T1000 (cell line): ENCODE data around the gene AATF.
"Not testable (repeated sequence)": the region's sequence is repeated elsewhere in the genome, so short reads cannot be mapped to it uniquely, and the experiment has no call there.

Source experiments
- DNase-seq: peaks from one replicate; lab custom pipeline; 2025; ENCODE audit warnings: mixed read lengths; lab: John Stamatoyannopoulos, UW

The AATF gene

DNA sequence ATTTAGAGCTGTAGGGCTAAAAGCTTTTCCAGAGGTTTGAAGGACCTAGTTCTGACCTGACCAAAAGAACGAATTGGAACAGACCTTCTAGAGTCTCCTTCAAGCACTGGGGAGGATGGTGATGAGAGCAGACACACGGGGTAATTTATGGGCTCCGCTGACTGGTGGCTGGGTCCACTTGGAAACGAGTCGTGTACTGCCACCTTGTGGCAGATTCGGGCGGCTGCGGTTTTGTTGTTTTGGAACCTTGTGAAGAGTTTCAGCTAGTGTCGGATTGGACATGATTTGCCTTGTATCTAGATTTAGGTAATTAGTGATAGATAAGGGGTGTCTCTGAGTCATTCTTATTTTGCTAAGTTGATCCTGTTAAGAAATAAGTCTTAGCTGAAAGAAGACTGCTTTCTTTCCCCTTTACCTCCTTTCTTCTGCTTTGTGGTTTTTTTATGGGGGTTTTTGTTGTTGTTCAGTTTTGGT is 98.9 kb downstream of the AATF start:
- peak; percentile 33 for DNase-seq

DNA sequence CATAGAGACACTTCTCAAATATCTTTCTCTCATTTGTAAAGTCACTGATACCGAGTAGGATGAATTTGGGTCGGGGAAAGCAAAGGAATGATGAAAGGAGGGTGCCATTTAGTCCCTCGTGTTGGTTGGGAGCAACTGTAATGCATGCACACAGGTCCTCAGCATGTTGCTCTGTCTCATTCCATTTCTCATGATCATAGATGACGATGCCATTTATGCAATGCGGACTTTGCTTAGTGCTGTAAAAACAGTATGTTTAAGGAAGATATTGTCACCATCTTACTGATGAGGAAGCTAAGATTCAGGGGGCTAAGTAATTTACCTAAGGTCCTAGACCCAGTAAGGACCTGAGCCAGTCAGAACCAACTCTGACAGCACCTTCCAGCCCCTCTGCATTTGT is 100.1 kb downstream of the AATF start:
- no peak for DNase-seq

DNA sequence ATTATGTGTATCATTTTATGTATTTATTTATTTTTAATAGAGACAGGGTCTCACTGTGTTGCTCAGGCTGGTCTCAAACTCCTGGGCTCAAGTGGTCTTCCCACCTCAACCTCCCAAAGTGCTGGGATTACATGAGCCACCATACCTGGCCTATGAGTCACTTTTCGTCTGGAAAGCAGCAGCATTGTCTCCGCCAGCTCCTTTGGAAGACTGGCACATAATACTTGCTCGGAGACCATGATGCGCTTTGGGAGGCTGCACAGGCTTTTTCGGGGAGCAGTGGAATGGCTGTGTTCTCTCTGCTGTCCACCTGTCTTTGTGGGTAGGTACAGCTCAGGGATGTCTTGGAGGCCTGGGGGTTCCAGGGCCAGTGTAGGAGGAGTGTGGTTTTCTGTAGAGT is 102.2 kb downstream of the AATF start:
- no peak for DNase-seq

DNA sequence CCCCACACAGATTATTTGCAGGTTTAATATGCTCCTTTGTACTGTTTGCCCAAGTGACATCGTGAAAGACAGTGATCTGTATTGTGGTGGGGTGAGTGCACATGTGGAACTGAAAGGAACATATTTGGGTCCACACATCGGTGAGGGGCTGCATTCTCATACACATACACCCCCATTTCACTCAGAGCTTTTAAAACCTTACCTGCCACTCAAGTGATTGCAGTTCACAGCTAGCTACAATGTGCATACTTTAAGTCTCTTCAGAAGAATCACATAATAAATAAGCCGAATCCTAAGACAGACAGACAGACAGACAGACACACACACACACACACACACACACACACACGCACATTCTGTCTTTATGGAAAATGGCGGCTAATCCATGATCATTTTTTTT is 102.6 kb downstream of the AATF start:
- DNase-seq = no peak

DNA sequence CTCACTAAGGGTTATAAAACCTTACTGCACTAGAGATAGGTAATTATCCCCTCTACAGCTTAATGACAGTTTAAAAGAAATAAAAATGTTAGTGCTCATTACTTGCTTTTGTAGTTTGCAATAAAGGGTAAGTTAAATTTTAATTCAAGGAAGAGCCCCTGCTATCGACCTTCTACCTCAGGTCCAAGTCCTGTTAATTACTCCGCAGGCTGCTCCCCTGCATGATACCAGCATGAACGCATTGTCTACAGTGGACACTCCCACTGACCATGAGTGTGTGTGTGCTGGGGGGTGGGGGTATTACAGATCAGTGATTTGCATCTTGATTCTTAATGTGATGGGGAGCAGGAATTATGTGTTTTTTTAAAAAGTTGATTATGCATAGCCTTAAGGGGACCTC is 103.1 kb downstream of the AATF start:
- DNase-seq = no peak

DNA sequence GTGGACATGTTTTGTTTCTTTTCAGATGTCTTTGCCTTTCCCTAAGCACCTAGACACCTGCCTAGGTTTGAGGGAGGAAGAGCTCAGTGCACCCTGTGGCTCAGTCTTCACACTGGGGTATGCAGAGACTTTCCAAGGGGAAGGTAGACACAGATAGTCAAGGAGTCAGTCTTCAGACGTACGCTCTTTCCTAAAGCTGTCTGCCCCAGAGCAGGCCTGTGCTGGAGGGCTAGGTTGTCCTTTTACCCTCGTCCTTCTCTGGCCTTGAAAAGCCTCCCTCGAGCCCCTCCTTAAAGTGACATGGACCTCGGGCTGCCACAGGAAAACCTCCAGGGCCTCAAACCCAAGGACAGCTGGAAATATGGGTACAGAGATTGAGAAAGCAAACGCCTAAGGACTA is 103.7 kb downstream of the AATF start:
- no peak for DNase-seq

DNA sequence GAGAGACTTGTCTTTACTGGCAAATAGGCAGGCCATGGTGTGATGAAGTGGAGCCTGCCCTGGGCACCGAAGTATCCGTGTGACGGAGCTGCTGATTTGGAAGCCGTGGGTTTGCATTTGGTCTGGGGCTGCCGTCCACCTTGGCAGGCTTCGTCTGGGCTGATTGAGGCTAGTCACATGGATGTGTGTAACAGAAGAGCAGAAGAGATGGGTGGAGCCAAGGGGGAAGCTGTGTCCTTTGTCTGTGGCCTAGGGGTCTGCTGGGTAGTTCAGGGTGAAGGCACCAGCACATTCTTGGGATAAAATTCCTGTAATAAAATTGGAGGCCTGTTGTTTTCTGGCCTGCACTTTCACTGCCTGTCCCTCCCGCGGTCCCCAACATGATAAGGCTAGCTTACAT is 106.1 kb downstream of the AATF start:
- no peak for DNase-seq

DNA sequence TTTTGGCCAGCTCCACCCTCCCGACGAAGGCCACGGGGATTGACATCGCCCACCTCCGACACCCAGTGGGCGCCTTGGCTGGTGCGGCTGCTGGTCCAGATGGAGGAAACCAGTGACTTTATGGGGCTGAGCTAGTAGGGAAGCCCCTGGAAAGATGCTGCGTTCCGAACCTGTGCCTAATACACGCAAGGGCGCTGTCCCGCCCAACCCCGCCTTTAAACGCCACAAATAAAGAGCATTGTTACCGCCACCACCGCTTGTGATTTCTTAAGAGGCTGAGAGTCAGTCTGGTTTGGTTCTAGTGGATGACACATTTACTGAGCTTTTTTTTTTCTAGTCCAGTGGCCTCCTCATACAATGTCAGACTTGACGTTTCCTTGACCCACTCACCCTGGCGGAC is 107.9 kb downstream of the AATF start:
- no peak for DNase-seq

DNA sequence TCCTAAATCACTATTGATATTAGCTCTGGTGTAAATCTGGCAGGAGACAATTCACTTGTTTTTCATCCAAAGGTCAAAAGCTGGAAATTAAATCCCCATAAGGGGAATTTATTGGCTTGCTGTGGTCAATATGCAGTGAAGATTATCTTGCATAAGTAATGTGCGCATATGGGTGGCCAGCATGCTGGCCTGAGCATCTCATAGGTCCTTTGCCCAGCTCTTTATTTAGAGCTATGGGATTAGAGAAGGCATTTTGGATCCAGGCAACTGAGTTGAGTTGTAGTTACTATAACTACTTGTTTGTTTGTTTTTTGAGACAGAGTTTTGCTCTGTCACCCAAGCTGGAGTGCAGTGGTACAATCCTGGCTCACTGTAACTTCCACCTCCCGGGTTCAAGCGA is 110.7 kb downstream of the AATF start:
- DNase-seq = no peak

DNA sequence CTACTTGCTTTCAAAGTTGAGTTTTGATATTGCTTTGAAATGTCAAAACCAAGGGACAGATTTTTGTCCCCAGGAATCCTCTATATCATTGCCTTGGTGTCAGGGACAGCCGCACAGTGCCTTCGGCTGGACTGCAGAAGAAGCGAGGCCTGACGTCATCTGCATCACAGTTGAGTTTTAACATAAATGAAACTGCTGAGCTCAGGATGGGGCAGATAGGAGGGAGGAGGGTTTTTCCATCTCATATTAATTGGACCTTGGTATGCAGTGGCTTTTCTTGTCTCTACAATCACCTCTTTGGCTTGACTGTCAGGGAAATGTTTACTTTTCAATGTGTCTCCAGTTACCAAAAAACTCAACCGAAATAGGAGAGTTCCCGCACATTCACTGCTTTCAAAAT is 111.3 kb downstream of the AATF start:
- DNase-seq = no peak

DNA sequence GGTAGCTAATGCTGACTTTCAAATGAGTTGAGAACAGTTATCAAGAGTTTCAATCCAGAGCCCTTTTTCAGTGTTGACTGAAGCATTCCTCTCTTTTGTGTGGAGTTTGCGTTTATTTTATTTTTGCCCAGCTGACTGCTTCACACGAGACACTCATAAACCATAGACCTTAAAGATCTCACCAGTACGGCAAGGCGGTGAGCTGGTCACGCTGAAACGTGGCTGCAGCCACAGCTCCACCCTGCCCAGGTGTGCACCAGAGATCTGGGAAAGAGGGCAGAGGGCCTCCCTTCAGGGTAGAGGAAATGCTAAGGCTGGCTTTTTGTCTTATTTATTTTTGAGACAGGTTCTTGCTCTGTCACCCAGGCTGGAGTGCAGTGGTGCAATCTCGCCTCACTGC is 112.2 kb downstream of the AATF start:
- DNase-seq = no peak

DNA sequence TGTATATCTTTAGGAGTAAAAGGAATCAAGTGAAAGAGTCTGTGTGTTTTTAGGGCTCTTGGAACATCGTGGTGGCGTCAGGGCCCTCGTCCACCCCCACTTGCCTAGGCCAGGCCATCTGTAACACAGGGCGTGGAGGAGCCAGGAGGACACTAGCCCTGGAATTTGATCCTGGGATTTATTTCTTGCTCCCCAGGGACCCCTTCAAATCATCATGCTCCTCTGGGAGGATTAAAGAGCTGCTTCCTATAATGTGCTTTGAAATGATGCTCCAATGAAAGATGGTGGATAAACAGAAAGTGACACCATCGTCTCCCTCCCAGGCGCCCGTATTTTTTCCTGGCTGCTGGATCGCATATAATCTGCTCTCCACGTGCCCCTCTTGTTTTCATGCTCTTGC is 113.3 kb downstream of the AATF start:
- no peak for DNase-seq

DNA sequence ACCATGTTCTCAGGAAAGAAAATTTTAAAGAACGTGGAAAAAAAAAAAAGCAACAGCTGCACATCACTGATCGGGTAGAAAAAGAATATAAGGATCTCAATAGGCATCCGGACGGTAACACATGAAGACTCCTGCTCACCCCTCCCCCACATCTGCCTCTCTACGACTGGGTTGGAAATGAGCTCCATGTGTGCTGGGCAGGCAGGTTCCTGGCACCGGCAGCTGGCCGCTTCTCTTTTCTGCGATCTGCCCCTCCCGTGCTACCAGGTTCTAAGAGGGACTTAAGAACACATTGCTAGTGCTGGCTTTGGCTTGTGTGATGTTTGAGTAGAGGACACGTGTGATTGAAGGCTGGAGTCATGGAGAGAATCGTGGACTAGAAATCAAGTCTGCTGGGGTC is 115.5 kb downstream of the AATF start:
- DNase-seq = no peak

DNA sequence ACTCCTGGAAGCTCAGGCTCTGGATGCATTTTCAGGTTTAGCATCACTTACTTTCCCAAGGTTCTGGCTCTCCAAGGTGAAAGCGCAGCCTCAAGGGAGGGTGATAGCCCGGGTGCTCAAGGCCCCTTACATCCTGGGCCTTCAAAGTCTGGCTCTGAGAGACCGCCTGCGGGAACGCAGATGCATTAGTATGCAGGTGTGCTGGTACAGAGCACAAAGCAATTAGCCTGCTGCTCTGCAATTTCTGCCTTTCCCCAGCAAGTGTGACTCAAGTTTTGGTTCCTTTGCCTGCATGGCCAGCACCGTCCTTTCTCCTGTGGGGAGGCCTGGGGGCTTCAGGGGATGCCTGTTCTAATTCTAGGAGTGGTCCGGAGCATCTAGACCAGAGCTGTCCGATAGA is 116.2 kb downstream of the AATF start:
- DNase-seq = no peak

DNA sequence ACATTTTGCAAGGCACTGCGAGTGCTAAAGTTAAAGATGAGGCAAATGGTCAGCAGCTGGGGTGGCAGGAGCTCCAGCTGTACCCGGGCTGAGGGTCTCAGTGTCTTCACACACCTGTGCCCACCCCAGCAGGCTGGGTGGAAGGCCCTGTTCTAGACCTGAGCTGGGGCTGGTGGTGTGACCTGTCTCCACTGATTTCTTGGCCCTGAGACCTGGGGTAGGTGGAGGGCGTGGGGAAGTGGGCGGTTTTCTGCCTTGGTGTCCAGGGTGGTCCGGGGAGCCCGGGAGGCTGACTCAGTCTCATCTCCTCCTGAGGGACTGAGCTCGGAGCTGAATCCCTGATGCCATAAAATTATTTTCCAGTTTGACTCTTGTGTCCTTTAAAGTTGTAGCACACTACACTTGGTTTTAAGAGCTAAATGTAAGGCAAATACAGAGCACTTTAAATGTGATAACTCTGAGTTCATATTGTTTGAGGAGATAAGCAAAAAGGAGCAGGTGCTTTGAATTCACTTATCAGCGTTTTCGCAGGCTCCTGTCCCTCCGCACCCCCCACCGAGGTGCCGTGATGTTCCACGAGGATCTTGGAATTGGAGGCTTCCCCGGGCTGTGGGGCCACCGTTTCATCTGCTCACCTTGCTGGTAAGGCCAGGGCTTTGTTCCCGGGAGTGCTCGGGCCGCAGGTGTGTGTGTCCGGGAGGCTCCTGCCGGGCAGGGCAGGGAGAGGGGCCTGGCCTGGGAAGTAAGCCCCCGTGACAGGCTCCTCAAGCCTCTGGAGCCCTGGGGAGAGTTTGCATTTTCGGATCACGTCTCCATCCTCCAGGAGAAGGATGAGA is 117.0 kb downstream of the AATF start:
- DNase-seq = no peak

DNA sequence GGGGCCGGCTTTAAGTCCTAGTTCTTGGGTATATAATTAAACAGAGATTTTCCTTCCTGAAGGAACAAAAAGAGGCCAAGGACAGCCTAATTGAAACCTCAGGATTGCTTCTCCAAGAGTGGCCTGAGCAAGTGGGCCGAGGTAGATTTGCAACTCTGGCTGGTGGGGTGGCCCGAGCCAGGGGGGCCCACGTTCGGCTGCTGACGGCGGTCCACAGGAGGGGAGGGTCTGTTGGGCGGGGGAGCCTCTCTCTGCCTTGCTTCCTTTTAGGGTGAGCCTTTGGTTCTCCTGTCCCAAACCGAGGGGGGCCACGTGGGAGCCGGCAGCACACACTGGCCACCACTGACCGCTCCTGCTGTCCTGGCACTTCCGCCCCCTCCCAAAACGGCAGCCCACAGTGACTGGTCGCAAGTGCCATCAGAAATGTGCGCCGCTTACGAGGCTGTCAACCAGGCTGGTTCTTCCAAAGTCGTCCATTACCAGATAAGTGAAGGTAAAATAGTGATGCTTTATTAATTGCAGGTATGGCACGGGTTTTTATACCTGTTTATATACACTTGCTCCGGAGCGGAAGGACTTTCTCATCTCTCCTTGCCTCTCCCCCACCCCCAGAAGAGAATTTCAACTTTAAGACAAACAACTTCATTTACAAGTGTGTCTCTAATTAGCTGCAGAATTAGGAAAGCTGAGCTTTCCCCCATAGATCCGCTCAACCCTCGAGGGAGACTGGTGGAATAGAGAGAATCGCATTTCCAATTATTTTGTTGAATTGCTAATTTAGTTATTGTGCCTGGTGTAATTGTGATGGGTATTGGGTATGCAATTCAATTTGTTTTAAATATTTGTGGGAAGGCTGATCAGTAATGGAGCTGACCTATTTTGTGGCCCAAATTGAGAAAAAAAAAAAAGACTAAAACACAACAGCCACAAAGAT is 117.8 kb downstream of the AATF start:
- DNase-seq = no peak

DNA sequence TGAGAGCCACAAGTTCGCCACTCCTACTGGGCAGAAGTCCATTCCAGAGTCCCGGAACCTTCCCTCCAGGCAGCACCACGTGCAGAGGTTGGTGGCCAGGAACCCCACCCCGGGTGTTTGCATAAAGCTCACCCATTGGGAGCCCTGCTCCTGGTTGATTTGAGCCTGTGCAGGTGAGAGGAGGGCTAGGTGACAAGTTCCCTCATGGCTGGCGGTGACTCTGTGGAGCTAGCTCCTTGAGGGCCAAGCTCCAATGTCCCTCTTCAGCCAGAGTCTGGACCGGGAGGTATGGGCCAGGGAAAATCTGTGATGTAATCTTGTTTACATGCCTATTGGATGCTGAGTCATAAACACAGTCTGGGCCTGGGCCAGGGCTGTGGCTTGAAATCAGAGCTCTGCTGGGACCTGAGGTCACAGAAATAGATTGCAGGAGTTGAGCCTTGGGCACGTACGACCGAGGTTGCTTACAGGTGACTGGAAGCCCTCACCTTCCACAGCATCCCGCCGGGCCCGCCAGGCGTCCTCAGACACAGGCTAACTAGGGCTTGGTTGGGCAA is 118.9 kb downstream of the AATF start:
- DNase-seq = peak; percentile 74

DNA sequence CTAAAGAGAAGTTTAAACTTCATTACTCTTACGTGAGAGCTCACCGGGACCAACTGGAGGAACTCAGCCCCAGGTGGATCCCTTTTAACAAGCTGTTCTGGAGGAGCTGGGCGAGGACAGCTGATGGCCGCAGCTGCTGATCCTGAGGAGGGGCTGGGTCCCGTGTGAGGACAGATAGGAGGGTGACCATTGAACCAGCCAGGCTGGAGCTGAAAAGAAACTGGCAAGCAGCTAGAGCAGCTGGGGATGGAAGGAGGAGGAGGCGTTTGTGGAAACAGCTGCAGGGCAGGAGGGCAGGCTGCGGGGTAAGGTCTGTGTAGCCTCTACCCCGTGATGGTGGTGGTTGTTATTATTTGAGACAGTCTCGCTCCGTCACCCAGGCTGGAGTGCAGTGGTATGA is 119.5 kb downstream of the AATF start:
- no peak for DNase-seq

DNA sequence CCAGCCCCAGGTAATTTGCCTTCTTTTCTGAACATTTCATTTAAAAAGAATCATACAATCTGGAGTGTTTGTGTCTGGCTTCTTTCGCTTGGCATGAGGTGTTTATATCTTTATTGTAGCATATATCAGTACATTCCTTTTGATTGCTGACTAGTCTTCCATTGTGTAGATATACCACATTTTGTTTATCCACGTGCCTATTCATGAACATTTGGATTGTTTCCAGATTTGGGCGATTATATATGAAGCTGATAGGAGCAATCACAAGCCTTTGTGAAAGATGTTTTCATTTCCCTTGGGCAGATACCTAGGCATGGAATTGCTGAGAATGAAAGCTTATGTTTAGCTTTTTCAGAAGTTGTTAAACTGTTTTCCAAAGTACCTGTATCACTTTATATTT is 120.3 kb downstream of the AATF start:
- no peak for DNase-seq

DNA sequence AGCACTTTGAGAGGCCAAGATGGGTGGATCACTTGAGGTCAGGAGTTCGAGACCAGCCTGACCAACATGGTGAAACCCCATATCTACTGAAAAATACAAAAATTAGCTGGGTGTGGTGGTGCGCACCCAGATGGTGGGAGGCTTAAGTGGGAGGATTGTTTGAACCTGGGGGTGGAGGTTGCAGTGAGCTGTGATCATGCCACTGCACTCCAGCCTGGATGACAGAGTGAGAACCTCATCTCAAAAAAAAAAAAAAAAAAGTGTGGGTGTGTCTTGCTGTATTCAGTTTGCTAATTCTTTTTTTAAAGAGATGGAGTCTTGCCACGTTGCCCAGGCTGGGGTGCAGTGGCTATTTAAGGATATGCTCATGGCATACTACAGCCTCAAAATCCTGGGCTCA is 124.7 kb downstream of the AATF start:
- not testable (repeated sequence) for DNase-seq

DNA sequence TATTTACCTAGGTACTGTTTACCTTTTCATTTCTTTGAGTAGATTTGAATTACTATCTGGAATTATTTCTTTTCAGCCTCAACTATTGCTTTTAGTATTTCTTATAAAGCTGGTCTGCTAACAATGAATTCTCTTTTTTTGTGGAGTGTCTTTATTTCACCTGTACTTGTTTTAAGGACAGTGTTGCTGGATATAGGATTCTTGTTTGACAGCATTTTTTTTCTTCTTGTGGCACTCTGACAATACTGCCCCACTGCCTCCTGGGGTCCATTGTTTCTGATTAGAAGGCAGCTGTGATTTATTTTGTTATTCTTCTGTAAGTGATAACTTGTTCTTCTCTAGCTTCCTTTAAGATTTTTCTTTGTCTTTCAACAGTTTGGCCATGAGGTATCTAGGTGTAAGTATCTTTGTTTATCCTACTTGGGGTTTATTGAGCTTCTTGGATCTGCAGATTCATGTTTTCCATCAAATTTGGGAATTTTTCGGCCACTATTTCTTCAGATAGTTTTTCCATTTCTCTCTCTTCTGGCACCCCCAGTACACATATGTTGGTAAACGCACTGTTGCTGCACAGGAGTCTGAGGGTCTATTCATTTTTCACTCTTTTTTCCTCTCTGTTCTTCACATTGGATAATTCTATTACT is 130.4 kb downstream of the AATF start:
- DNase-seq = no peak

DNA sequence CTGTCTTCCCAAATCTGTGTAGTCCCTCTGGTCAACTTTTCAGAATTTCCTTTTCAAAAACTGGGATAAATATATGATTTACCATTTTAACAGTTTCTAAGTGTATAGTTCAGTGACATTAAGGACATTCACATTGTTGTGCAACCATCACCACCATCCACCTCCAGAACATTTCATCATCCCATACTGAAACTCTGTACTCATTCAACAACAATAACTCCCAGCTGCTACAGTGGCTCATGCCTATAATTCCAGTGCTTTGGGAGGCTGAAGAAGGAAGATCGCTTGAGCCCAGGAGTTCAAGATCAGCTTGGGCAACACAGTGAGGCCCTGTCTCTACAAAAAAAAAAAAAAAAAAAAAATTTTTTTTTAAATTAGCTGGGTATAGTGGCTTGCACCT is 131.0 kb downstream of the AATF start:
- no peak for DNase-seq
